ENCODE data around the gene DIP2B.

GRCh38 chr12:50619610-50619958 is 114.8 kb downstream of the DIP2B start:
- TF ChIP-seq EZH2phosphoT487 (IDR thresholded peaks at IDR 0.05; ENCODE audit: low read depth): no peak
- TF ChIP-seq CTCF (IDR thresholded peaks at IDR 0.05; ENCODE audit: low read depth, low read length): no peak

Measured in OCI-LY3 (cell line).